ENCODE data around the gene PARP11.

PARP11 gene

GRCh38 chr12:3759878-3760277 lies 113.3 kb downstream of the PARP11 start:
- no peak for DNase-seq

Data from fibroblast of skin of right quadriceps (primary cell).